ENCODE results near the gene LY6G6D.

LY6G6D gene

GRCh38 chr6:31767096-31767645 lies 52.0 kb downstream of the LY6G6D start:
- no peak for DNase-seq

Measured in femur (tissue), 1 donor.